Middle frontal gyrus (tissue), 1 donor: Measurements from ENCODE around the gene FAM234B.
"Not testable (repeated sequence)": the region's sequence is repeated elsewhere in the genome, so short reads cannot be mapped to it uniquely, and the experiment has no call there.

Experiments used
- DNase-seq: peaks from one replicate; pipeline ENCODE4 v3.0.0-alpha.2; 2015; ENCODE audit warnings: low spot score; ENCODE audit errors: extremely low spot score

The FAM234B gene

DNA sequence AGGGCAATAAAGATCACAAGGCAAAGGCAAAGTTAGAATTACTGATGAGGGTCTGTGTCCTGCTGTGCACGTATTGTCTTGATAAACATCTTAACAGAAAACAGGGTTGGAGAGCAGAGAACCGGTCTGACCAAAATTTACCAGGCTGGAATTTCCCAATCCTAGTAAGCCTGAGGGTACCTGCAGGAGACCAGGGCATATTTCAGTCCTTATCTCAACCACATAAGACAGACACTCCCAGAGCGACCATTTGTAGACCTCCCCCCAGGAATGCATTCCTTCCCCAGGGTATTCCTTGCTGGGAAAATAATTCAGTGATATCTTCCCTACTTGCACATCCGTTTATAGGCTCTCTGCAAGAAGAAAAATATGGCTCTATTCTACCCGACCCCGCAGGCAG, 9.4 kb downstream of the FAM234B start:
- DNase-seq: not testable (repeated sequence)

GRCh38 chr12:13060581-13060980, 16.4 kb downstream of the FAM234B start:
- no peak for DNase-seq

GRCh38 chr12:13061377-13061776, 17.2 kb downstream of the FAM234B start:
- no peak for DNase-seq

- no peak for DNase-seq
Observed at GRCh38 chr12:13062669-13063068, 18.5 kb downstream of the FAM234B start.

GRCh38 chr12:13066014-13066413, 21.8 kb downstream of the FAM234B start:
- DNase-seq: no peak

- no peak for DNase-seq
Observed at GRCh38 chr12:13066459-13066858, 22.3 kb downstream of the FAM234B start.

GRCh38 chr12:13067322-13067721, 23.1 kb downstream of the FAM234B start:
- DNase-seq: no peak

DNA sequence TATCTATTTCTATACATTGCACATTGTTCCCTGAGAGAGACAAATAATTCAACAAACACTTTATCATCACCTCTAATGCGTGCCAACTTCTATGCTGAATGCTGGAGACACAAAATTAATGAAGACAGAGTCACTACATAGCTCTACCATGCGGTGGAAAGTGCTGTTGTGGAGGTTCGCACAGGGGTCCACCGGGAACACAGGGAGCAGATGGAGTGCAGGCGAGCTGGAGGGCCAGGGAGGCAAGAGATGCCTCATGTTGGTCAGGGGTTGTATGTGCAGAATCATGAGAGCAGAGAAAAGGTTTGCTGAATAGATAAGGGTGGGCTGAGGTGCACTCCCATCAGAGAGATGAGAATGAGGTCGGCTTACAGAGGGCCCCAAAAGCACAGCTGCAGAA, 25.2 kb downstream of the FAM234B start:
- no peak for DNase-seq

- no peak for DNase-seq
Observed at GRCh38 chr12:13071305-13072280, 27.4 kb downstream of the FAM234B start.

DNA sequence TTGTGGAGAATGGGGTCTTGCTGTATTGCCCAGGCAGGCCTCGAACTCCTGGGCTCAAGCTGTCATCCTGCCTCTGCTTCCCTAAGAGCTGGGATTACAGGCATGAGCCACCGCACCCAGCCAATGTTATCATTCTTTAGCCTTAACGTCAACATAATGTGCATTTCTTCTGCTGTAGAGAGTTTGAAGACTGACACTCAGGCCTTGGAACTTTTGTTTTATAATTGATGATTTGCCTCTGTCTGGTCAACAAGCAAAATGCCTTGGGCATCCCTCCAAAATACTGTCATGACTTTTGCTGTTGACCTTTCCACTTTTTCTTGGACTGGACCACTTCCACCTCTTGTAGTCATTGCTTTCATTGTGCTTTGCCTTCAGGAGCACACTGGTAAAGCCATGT, 29.0 kb downstream of the FAM234B start:
- no peak for DNase-seq

DNA sequence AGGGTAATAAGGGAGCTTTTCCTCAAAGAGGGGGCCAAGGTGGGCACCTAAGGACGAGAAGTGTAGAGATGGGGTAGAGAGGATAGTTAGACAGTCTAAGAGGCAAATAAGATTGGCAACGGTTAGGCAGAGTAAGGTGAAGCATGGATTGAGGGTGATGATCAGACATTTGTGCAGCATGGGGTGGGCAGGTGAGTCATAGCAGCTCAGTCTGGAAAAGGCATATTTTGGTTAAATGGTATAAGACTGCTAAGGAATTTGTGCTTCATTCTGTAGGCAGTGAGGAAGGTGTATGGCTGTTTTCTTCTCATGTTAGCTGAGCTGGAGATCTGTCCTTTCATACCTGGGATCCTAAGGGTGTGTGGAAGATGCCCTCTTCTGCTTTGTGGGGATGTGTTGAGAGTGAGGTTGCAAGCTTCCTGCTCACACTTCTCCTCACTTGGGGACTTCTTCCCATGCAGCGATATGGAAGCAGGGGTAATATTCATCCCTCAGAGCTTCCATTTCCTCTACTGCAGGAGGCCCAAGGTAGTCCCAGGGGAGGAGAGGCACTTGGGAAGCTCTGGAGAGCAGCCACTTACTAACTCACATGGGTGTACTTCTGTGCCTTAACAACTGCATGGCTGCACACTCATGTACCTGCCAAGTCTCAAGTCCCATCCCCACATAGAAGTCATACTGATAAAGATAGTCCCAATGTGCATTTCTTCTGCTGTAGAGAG, 30.4 kb downstream of the FAM234B start:
- DNase-seq: no peak

- no peak for DNase-seq
Observed at GRCh38 chr12:13075118-13075480, 30.9 kb downstream of the FAM234B start.

GRCh38 chr12:13075786-13076570, 31.8 kb downstream of the FAM234B start:
- DNase-seq: no peak

- DNase-seq: no peak
Observed at GRCh38 chr12:13079440-13079906, 35.3 kb downstream of the FAM234B start.

DNA sequence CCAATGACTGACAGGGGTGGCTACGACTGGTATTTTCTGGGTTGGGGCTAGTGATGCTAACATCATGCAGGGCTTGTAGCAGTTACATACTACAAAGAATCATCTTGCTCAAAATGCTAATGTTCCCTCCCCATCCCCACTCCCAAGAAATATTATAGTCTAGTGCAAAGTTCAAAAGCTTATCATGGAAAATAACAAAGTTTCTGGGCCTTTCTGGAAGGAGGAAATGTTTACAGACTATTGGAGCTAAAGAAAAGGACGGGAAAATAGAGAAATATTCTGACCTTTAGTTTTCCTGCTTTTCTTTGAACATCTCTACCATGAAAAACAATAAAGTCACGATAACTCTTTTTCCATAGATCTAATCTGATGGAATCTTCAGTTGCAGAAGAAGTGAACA, 36.1 kb downstream of the FAM234B start:
- DNase-seq: no peak

- DNase-seq: no peak
Observed at GRCh38 chr12:13082861-13083260, 38.7 kb downstream of the FAM234B start.

DNA sequence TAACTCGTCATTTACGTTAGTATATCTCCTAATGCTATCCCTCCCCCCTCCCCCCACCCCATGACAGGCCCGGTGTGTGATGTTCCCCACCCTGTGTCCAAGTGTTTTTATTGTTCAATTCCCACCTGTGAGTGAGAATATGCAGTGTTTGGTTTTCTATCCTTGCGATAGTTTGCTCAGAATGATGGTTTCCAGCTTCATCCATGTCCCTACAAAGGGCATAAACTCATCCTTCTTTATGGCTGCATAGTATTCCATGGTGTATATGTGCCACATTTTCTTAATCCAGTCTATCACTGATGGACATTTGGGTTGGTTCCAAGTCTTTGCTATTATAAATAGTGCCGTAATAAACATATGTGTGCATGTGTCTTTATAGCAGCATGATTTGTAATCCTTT, 39.5 kb downstream of the FAM234B start:
- DNase-seq: not testable (repeated sequence)

DNA sequence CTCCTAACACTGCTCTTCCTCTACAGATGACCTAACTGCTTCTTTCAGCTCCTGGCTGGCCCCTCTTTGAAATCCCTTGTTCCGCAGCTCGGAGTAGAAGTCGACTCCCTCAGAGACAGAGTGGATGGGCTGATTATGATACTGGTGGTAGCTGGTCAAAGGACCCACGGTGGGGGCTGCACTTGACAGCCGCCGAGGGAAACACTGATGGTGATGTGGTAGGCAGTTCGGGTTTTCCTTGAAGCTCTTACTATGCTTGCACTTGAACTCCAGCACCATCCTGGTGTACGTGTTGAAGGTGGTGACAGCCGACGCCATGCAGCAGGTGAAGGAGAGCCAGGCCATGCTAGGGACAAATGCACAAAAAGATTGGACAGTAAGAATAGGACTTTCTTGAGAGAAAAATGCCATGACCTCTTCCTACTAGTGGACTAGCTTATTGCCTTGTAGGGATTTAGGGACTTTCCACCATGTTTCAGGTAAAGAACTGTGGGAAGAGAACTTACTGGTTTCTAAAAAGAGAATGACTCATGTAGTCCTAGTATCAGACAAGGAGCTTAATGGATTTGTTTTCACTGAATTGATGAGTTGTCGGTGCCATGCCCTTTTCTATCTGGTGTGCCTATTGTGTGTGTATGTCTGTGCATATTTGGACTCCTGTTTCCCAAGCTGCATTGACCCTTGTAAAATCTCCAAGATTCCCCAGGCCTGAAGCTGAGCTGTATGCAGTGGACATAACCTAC, 40.9 kb downstream of the FAM234B start:
- no peak for DNase-seq

DNA sequence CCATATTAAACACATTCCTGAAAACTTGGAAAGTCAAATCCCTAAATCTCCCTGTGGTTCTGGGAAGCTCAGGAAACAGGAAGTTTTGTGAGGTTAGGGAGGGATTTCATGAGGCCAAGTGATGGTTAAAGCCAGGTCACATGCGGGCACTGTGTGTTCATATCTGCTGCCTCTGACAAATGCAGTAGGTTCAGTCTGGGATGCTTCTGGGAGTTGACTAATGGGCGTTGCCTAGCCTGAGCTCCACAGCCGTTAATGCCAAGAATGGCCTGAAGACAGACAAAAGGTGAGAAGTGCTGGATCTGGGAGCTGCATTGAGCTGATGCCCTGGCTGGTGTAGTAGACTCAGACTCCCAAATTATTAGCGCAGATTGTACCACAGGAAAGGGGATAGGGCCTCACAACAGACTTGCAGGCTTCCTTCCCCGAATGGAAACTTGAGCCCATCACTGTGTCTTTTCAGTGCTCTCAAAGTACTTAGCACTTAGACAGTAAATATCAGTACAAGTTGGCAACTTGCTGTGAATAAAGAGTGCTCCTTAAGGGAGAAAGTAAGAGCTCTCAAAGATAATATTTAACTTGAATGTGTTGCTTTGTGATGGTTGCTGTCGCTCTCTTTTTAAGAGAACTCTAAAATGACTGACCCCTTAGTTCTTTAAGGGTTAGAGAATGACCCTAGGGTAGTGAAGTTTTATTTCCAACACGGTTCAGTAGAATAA, 41.9 kb downstream of the FAM234B start:
- no peak for DNase-seq

DNA sequence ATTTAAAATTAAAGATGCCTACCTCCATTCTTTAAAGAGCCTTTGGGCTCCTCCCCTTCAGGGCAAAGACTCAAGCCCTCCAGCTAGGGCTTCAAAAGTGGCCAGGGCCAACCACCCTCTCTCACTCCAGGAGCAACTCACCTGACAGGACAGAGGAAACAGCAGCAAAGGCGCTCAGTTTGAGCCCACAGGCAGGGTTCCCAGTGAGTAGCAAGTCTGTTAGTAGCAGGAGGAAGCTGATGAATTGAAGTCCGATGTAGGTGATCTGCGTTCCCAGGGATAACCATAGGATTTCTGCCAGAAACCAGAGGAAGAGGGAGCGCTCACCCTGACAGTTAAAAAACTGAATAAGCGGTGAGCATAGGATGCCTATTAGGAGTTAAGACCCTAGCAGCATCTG, 43.6 kb downstream of the FAM234B start:
- no peak for DNase-seq
